ENCODE data around the gene TFF1. TPM values are rescaled to one million over a fixed set of nuclear protein-coding genes. Genes with fewer than 3 reads are reported as not detected.
A peak's percentile ranks its signal among the peaks of the same experiment; 100 is the strongest.

TFF1 gene
- total RNA-seq, 1 donor from 2014 or later: not detected

- no peak for DNase-seq (ENCODE audit: low spot score)
- no peaks in the 10 kb centered on the region for H3K79me2 ChIP-seq (ENCODE audit: low read depth)
- H3K36me3 Mint-ChIP-seq: no peaks in the 10 kb centered on the region
- H3F3A ChIP-seq (ENCODE audit: low read depth): peaks cover 8% of the 10 kb centered on the region
- H3K27me3 ChIP-seq: no peaks in the 10 kb centered on the region
- no peaks in the 10 kb centered on the region for H4K20me1 ChIP-seq (ENCODE audit: low read depth)
- H3K9ac ChIP-seq: no peak overlapping the region
- H3K27ac Mint-ChIP-seq: no peak overlapping the region
- H2AFZ ChIP-seq (replicated peaks): no peak overlapping the region
- H3K4me1 ChIP-seq: peaks cover 12% of the 10 kb centered on the region
- no peak overlapping the region for H3K4me3 Mint-ChIP-seq
- no peak overlapping the region for H3K4me3 ChIP-seq
- H3K9me3 ChIP-seq (ENCODE audit: low read depth): no peaks in the 10 kb centered on the region
- no peaks in the 10 kb centered on the region for H3K36me3 ChIP-seq
- peaks cover 29% of the 10 kb centered on the region for H3K4me1 Mint-ChIP-seq
- no peak overlapping the region for H3K4me2 ChIP-seq
- TF ChIP-seq EZH2 (IDR thresholded peaks at IDR 0.05) (no peak), EZH2phosphoT487 (IDR thresholded peaks at IDR 0.05) (no peak)
- TF ChIP-seq, protein P1, sequence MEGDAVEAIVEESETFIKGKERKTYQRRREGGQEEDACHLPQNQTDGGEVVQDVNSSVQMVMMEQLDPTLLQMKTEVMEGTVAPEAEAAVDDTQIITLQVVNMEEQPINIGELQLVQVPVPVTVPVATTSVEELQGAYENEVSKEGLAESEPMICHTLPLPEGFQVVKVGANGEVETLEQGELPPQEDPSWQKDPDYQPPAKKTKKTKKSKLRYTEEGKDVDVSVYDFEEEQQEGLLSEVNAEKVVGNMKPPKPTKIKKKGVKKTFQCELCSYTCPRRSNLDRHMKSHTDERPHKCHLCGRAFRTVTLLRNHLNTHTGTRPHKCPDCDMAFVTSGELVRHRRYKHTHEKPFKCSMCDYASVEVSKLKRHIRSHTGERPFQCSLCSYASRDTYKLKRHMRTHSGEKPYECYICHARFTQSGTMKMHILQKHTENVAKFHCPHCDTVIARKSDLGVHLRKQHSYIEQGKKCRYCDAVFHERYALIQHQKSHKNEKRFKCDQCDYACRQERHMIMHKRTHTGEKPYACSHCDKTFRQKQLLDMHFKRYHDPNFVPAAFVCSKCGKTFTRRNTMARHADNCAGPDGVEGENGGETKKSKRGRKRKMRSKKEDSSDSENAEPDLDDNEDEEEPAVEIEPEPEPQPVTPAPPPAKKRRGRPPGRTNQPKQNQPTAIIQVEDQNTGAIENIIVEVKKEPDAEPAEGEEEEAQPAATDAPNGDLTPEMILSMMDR (IDR thresholded peaks at IDR 0.05): no peak
- peaks cover 16% of the 10 kb centered on the region for H3K27me3 Mint-ChIP-seq (ENCODE audit: insufficient read depth, low read depth)
- H3K9me3 Mint-ChIP-seq: no peaks in the 10 kb centered on the region
- H3K27ac ChIP-seq: no peak overlapping the region
Observed at GRCh38 chr21:42393443-42393950, 27.2 kb upstream of the TFF1 start.

- Mint-ChIP-seq H3K9me3 (no peaks in the 10 kb centered on the region), H3K4me1 (peaks cover 28% of the 10 kb centered on the region), H3K27me3 (ENCODE audit: insufficient read depth, low read depth) (peaks cover 13% of the 10 kb centered on the region), H3K27ac (no peak overlapping the region), H3K4me3 (no peak overlapping the region), H3K36me3 (no peaks in the 10 kb centered on the region)
- Histone ChIP-seq H4K20me1 (ENCODE audit: low read depth) (no peaks in the 10 kb centered on the region), H3K27me3 (no peaks in the 10 kb centered on the region), H3K36me3 (no peaks in the 10 kb centered on the region), H3K4me1 (peaks cover 11% of the 10 kb centered on the region), H3K9me3 (ENCODE audit: low read depth) (no peaks in the 10 kb centered on the region), H3K9ac (no peak overlapping the region), H3K4me2 (no peak overlapping the region), H2AFZ (replicated peaks) (no peak overlapping the region), H3K27ac (no peak overlapping the region), H3F3A (ENCODE audit: low read depth) (peaks cover 8% of the 10 kb centered on the region), H3K4me3 (no peak overlapping the region), H3K79me2 (ENCODE audit: low read depth) (no peaks in the 10 kb centered on the region)
- TF ChIP-seq EZH2 (IDR thresholded peaks at IDR 0.05) (no peak), EZH2phosphoT487 (IDR thresholded peaks at IDR 0.05) (no peak)
- no peak for DNase-seq (ENCODE audit: low spot score)
Observed at GRCh38 chr21:42392731-42393442, 26.6 kb upstream of the TFF1 start.

- TF ChIP-seq EZH2phosphoT487 (IDR thresholded peaks at IDR 0.05) (no peak), EZH2 (IDR thresholded peaks at IDR 0.05) (no peak)
- TF ChIP-seq, protein P1 (IDR thresholded peaks at IDR 0.05): no peak
- no peaks in the 10 kb centered on the region for H3K36me3 Mint-ChIP-seq
- no peak overlapping the region for H3K4me3 Mint-ChIP-seq
- Histone ChIP-seq H3K27ac (no peak overlapping the region), H3K9me3 (ENCODE audit: low read depth) (no peaks in the 10 kb centered on the region), H3K4me1 (peaks cover 11% of the 10 kb centered on the region), H3F3A (ENCODE audit: low read depth) (peaks cover 8% of the 10 kb centered on the region), H4K20me1 (ENCODE audit: low read depth) (no peaks in the 10 kb centered on the region), H3K27me3 (no peaks in the 10 kb centered on the region), H3K4me3 (no peak overlapping the region), H3K36me3 (no peaks in the 10 kb centered on the region), H3K4me2 (no peak overlapping the region), H3K79me2 (ENCODE audit: low read depth) (no peaks in the 10 kb centered on the region), H3K9ac (no peak overlapping the region), H2AFZ (replicated peaks) (no peak overlapping the region)
- no peak for DNase-seq (ENCODE audit: low spot score)
- H3K27me3 Mint-ChIP-seq (ENCODE audit: insufficient read depth, low read depth): peaks cover 10% of the 10 kb centered on the region
- H3K9me3 Mint-ChIP-seq: peaks cover 2% of the 10 kb centered on the region
- H3K4me1 Mint-ChIP-seq: peaks cover 28% of the 10 kb centered on the region
- H3K27ac Mint-ChIP-seq: no peak overlapping the region
Observed at GRCh38 chr21:42391297-42391696, 25.0 kb upstream of the TFF1 start.

DNA sequence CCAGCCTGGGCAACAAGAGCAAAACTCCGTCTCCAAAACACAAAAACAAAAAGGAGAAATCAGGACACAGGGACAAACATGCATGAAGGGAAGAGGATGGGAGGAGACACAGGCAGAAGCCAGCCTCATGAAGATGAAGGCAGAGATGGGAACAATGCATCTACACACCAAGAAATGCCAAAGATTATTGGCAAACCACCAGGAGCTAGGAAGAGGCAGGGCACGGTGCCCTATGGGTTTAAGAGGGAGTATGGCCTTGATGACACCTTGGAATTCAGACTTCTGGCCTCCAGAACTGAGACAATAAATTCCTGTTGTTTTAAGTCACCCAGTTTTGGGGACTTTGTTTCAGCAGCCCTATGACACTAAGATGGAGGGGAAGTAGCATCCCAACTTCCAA lies 24.4 kb upstream of the TFF1 start:
- Histone ChIP-seq H3K36me3 (no peaks in the 10 kb centered on the region), H3K79me2 (ENCODE audit: low read depth) (no peaks in the 10 kb centered on the region), H4K20me1 (ENCODE audit: low read depth) (no peaks in the 10 kb centered on the region), H2AFZ (replicated peaks) (no peak overlapping the region), H3F3A (ENCODE audit: low read depth) (peaks cover 8% of the 10 kb centered on the region), H3K4me3 (no peak overlapping the region), H3K9me3 (ENCODE audit: low read depth) (no peaks in the 10 kb centered on the region), H3K9ac (no peak overlapping the region), H3K27me3 (no peaks in the 10 kb centered on the region), H3K27ac (no peak overlapping the region), H3K4me2 (no peak overlapping the region), H3K4me1 (peaks cover 11% of the 10 kb centered on the region)
- Mint-ChIP-seq H3K4me3 (no peak overlapping the region), H3K9me3 (peaks cover 2% of the 10 kb centered on the region), H3K4me1 (peaks cover 28% of the 10 kb centered on the region), H3K27me3 (ENCODE audit: insufficient read depth, low read depth) (peaks cover 10% of the 10 kb centered on the region), H3K27ac (peak overlapping the region; percentile 27), H3K36me3 (no peaks in the 10 kb centered on the region)
- no peak for DNase-seq (ENCODE audit: low spot score)
- TF ChIP-seq, protein P1 (IDR thresholded peaks at IDR 0.05): no peak
- TF ChIP-seq EZH2 (IDR thresholded peaks at IDR 0.05) (no peak), EZH2phosphoT487 (IDR thresholded peaks at IDR 0.05) (no peak)

All from neural progenitor cell (in vitro differentiated cells).